Peyer's patch (tissue), 4 donors: ENCODE data around the gene ZCCHC10.

ENCODE experiments used
- CTCF ChIP-seq, 6 experiments: fragments of 450-650 bp in 4 of 6; fragments of 200-600 bp in 2 of 6; sonication (generic) in 1 of 6; IDR thresholded peaks; one replicate each; pipeline ENCODE4 v1.5.1; 2017 to 2019; ENCODE audit warnings: antibody characterized with exemption in 6 of 6, mild to moderate bottlenecking in 3 of 6, moderate library complexity in 1 of 6
- POLR2A ChIP-seq, 2 donors: fragments of 450-650 bp; IDR thresholded peaks; one replicate each; pipeline ENCODE4 v1.5.1; 2017; ENCODE audit warnings: antibody characterized with exemption in 2 of 2, mild to moderate bottlenecking in 2 of 2, moderate library complexity in 2 of 2

- no peak for TF ChIP-seq CTCF (IDR thresholded peaks at IDR 0.05)
- TF ChIP-seq POLR2A (IDR thresholded peaks at IDR 0.05), result no peak
These were observed 8.4 kb downstream of the ZCCHC10 start for GRCh38 chr5:133017964-133018363.
